HCT116 (cell line): Measurements from ENCODE around the gene ATG10. TPM values are rescaled to one million over a fixed set of nuclear protein-coding genes. Genes with fewer than 3 reads are reported as not detected.
"Not testable (repeated sequence)": the region's sequence is repeated elsewhere in the genome, so short reads cannot be mapped to it uniquely, and the experiment has no call there.

Experiments
- ATAC-seq: fragments of 200-7000 bp; cut with Tn5 transposase; 2 replicates; pipeline ENCODE4 v1.9.1; 2020; ENCODE audit warnings: mild to moderate bottlenecking, moderate library complexity
- BruUV-seq: library from RNA; stranded (reverse); fragments of 400-500 nt; replicated peaks from 2 replicates; lab custom pipeline; 2021; lab: Mats Ljungman, UMichigan
- CTCF ChIA-PET: fragments of 300-600 bp; sonication (Branson Sonifier 250); formaldehyde crosslinking; loops from one replicate; lab custom pipeline; 2021; ENCODE audit warnings: antibody characterized with exemption; lab: Charles Lee
- POLR2A ChIA-PET: fragments of 300-600, 350-600 bp; sonication (Branson Sonifier 250); formaldehyde crosslinking; loops from one replicate; lab custom pipeline; 2021; ENCODE audit warnings: antibody characterized with exemption; lab: Charles Lee
- RAD21 ChIA-PET, 2 experiments: fragments of 300-600 bp; sonication (Branson Sonifier 250); formaldehyde crosslinking; loops; one replicate each; lab custom pipeline; 2023; ENCODE audit warnings: low total read pairs in 2 of 2; ENCODE audit not compliant: uncharacterized antibody in 2 of 2, unreplicated experiment in 2 of 2, low non-redundant PET in 1 of 2; lab: Charles Lee
- DNase-seq: peaks from one replicate; pipeline ENCODE4 v3.0.0-alpha.2; 2010; ENCODE audit warnings: low read depth, low spot score
- H2AFZ ChIP-seq: fragments of 200-600 bp; shearing (Covaris generic), sonication (generic); 2 replicates; pipeline ENCODE4 v1.6.1; 2017; ENCODE audit warnings: low read depth, mixed run types, mixed read lengths, antibody characterized with exemption, low read length; ENCODE audit not compliant: poor library complexity, severe bottlenecking
- H3K27ac ChIP-seq: 2 replicates; pipeline ENCODE4 v1.5.1; 2012; ENCODE audit warnings: low read depth, low read length
- H3K27me3 ChIP-seq: fragments of 200-600 bp; sonication (generic); 2 replicates; pipeline ENCODE4 v1.6.1; 2016; ENCODE audit warnings: mixed run types, low read length, mixed read lengths; ENCODE audit not compliant: insufficient read depth
- H3K36me3 ChIP-seq, 2 experiments: fragments of 200-500 bp in 1 of 2; fragments of 200-600 bp in 1 of 2; sonication (Bioruptor generic) in 1 of 2; sonication (generic) in 1 of 2; 2 replicates each; pipeline versions ENCODE4 v1.5.1 to v1.6.1; 2014 to 2016; ENCODE audit warnings: low read length in 2 of 2, inconsistent platforms in 1 of 2, mixed read lengths in 1 of 2, mixed run types in 1 of 2; ENCODE audit not compliant: insufficient read depth in 2 of 2, control insufficient read depth in 1 of 2
- H3K4me1 ChIP-seq, 2 experiments: fragments of 200-600 bp in 1 of 2; sonication (generic) in 1 of 2; 2 replicates each; pipeline versions ENCODE4 v1.5.1 to v1.6.1; 2012 to 2017; ENCODE audit warnings: low read length in 2 of 2, inconsistent platforms in 1 of 2, mild to moderate bottlenecking in 1 of 2, mixed read lengths in 1 of 2, mixed run types in 1 of 2, moderate library complexity in 1 of 2; ENCODE audit not compliant: insufficient read depth in 2 of 2, control insufficient read depth in 1 of 2
- H3K4me2 ChIP-seq: fragments of 200-600 bp; sonication (generic); 2 replicates; pipeline ENCODE4 v1.6.1; 2017; ENCODE audit warnings: mixed run types, low read length, mixed read lengths
- H3K4me3 ChIP-seq, 2 experiments: fragments of 200-600 bp in 1 of 2; sonication (generic) in 1 of 2; replicated peaks in 1 of 2; 2 replicates each; pipeline ENCODE4 v1.5.1; 2011 to 2016; ENCODE audit warnings: low read length in 2 of 2, control low read depth in 1 of 2, low read depth in 1 of 2, mild to moderate bottlenecking in 1 of 2, mixed read lengths in 1 of 2, mixed run types in 1 of 2
- H3K79me2 ChIP-seq: fragments of 200-600 bp; sonication (generic); 2 replicates; pipeline ENCODE4 v1.6.1; 2017; ENCODE audit warnings: mild to moderate bottlenecking, mixed run types, low read length, moderate library complexity, mixed read lengths; ENCODE audit not compliant: insufficient read depth
- H3K9ac ChIP-seq: fragments of 200-600 bp; sonication (generic); 2 replicates; pipeline ENCODE4 v1.6.1; 2016; ENCODE audit warnings: low read length, mixed read lengths
- H3K9me2 ChIP-seq: fragments of 200-600 bp; sonication (generic), shearing (Covaris generic); 2 replicates; pipeline ENCODE4 v1.6.1; 2017; ENCODE audit warnings: mixed run types, mild to moderate bottlenecking, moderate library complexity; ENCODE audit not compliant: insufficient read depth
- H3K9me3 ChIP-seq, 2 experiments: fragments of 200-500 bp in 1 of 2; fragments of 200-600 bp in 1 of 2; sonication (Bioruptor generic) in 1 of 2; sonication (generic) in 1 of 2; 2 replicates each; pipeline ENCODE4 v1.6.1; 2014 to 2017; ENCODE audit warnings: low read length in 2 of 2, mixed read lengths in 2 of 2, inconsistent platforms in 1 of 2, low read depth in 1 of 2, mild to moderate bottlenecking in 1 of 2, mixed run types in 1 of 2, moderate library complexity in 1 of 2; ENCODE audit not compliant: control insufficient read depth in 1 of 2, insufficient read depth in 1 of 2
- H4K20me1 ChIP-seq: fragments of 200-600 bp; sonication (generic), shearing (Covaris generic); 2 replicates; pipeline ENCODE4 v1.6.1; 2017; ENCODE audit warnings: mixed run types, mild to moderate bottlenecking, moderate library complexity; ENCODE audit not compliant: insufficient read depth
- CBX3 ChIP-seq: IDR thresholded peaks from 2 replicates; pipeline ENCODE4 v1.6.1; 2012; ENCODE audit warnings: low read depth
- EGR1 ChIP-seq: IDR thresholded peaks from 2 replicates; pipeline ENCODE4 v1.6.1; 2012; ENCODE audit warnings: low read depth
- FOSL1 ChIP-seq: IDR thresholded peaks from 2 replicates; pipeline ENCODE4 v1.6.1; 2012; ENCODE audit warnings: low read depth
- JUND ChIP-seq: IDR thresholded peaks from 2 replicates; pipeline ENCODE4 v1.6.1; 2012
- POLR2A ChIP-seq: IDR thresholded peaks from 2 replicates; pipeline ENCODE4 v1.7.0; 2011; ENCODE audit warnings: borderline replicate concordance; ENCODE audit not compliant: insufficient read depth, insufficient read length; ENCODE audit errors: extremely low read depth
- SP1 ChIP-seq: IDR thresholded peaks from 2 replicates; pipeline ENCODE4 v1.6.1; 2012; ENCODE audit warnings: low read depth
- SRF ChIP-seq: IDR thresholded peaks from 2 replicates; pipeline ENCODE4 v1.6.1; 2012; ENCODE audit warnings: low read depth
- TCF7L2 ChIP-seq: IDR thresholded peaks from 2 replicates; pipeline ENCODE4 v1.7.0; 2011; ENCODE audit warnings: borderline replicate concordance, inconsistent platforms; ENCODE audit not compliant: insufficient read depth, insufficient read length; ENCODE audit errors: extremely low read depth
- YY1 ChIP-seq: IDR thresholded peaks from 2 replicates; pipeline ENCODE4 v1.6.1; 2011; ENCODE audit warnings: low read length, low read depth, moderate library complexity, mild to moderate bottlenecking; ENCODE audit not compliant: insufficient replicate concordance; ENCODE audit errors: extremely low read depth
- ZFX ChIP-seq: fragments of 450-650 bp; IDR thresholded peaks from 2 replicates; pipeline ENCODE4 v1.6.1; 2017
- ZNF274 ChIP-seq: fragments of 200-500 bp; sonication (Bioruptor generic); IDR thresholded peaks from 2 replicates; pipeline ENCODE4 v1.6.1; 2014; ENCODE audit warnings: mild to moderate bottlenecking, low read depth, low read length, inconsistent platforms
- intact Hi-C: fragments of 100-400 bp; cut with micrococcal nuclease; formaldehyde crosslinking; loops from 2 replicates; pipeline ENCODE4 v1.10.0; 2022
- total RNA-seq: library from RNA; stranded (reverse); gene quantifications from one replicate; pipeline ENCODE4 v1.2.1, GENCODE V29; 2021; ENCODE audit not compliant: unreplicated experiment
- TF ChIP-seq, protein P1 (sequence below): IDR thresholded peaks from 2 replicates; pipeline ENCODE4 v1.6.1; 2012
- TF ChIP-seq, protein P2 (sequence below): IDR thresholded peaks from 2 replicates; pipeline ENCODE4 v1.6.1; 2012; ENCODE audit warnings: low read depth
- TF ChIP-seq, protein P3 (sequence below), 3 experiments: fragments of 200-600 bp in 1 of 3; sonication (generic) in 1 of 3; IDR thresholded peaks in 2 of 3; conservative IDR thresholded peaks in 1 of 3; 2 replicates each; pipeline ENCODE4 v1.5.1; 2012 to 2017; ENCODE audit warnings: low read depth in 2 of 3, low read length in 2 of 3, antibody characterized with exemption in 1 of 3, borderline replicate concordance in 1 of 3, control low read depth in 1 of 3, mild to moderate bottlenecking in 1 of 3, mixed read lengths in 1 of 3, mixed run types in 1 of 3, moderate library complexity in 1 of 3; ENCODE audit not compliant: insufficient read depth in 1 of 3

The ATG10 gene
- total RNA-seq, 1 experiment from 2014 or later = 9.4 TPM

DNA sequence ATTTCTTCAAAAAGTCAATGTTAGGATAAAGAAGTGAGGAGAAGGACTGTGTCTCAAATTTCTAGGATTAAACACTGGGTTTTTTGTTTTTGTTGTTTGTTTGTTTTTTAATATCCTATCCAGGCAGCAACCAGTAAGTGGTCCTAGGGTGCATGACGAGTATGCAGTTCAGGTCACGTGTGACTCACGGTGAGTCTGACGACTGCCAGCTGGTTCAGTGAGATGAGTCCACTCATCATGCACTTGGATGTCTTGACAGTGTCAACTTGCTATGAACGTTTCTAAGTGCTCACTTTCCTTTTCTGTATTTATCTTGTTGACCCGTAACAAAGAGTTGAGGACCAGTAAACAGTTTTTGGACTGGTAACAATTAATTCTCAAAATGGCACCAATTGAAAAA lies 32.7 kb downstream of the ATG10 start:
- no peaks in the 10 kb centered on the region for H4K20me1 ChIP-seq
- BruUV-seq = no TSS peak
- no peaks in the 10 kb centered on the region for H3K27me3 ChIP-seq
- intact Hi-C loops = no loop called here
- no peak overlapping the region for H3K4me2 ChIP-seq
- ChIA-PET CTCF (no interaction called here), RAD21 (no interaction called here)
- no peaks in the 10 kb centered on the region for H3K4me1 ChIP-seq
- no peaks in the 10 kb centered on the region for H3K36me3 ChIP-seq
- H3K9me3 ChIP-seq = no peaks in the 10 kb centered on the region
- no peaks in the 10 kb centered on the region for H3K9me2 ChIP-seq
- H3K27ac ChIP-seq = no peak overlapping the region
- H2AFZ ChIP-seq = no peak overlapping the region
- ATAC-seq = no peak
- no peaks in the 10 kb centered on the region for H3K79me2 ChIP-seq
- no peak for DNase-seq
- H3K4me3 ChIP-seq = no peak overlapping the region
- TF ChIP-seq, protein P1, sequence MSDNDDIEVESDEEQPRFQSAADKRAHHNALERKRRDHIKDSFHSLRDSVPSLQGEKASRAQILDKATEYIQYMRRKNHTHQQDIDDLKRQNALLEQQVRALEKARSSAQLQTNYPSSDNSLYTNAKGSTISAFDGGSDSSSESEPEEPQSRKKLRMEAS = no peak
- TF ChIP-seq EGR1 (no peak), JUND (no peak), SRF (no peak), POLR2A (no peak), ZFX (no peak), ZNF274 (no peak), SP1 (no peak), CBX3 (no peak), FOSL1 (no peak), YY1 (no peak), TCF7L2 (no peak)
- TF ChIP-seq, protein P2, sequence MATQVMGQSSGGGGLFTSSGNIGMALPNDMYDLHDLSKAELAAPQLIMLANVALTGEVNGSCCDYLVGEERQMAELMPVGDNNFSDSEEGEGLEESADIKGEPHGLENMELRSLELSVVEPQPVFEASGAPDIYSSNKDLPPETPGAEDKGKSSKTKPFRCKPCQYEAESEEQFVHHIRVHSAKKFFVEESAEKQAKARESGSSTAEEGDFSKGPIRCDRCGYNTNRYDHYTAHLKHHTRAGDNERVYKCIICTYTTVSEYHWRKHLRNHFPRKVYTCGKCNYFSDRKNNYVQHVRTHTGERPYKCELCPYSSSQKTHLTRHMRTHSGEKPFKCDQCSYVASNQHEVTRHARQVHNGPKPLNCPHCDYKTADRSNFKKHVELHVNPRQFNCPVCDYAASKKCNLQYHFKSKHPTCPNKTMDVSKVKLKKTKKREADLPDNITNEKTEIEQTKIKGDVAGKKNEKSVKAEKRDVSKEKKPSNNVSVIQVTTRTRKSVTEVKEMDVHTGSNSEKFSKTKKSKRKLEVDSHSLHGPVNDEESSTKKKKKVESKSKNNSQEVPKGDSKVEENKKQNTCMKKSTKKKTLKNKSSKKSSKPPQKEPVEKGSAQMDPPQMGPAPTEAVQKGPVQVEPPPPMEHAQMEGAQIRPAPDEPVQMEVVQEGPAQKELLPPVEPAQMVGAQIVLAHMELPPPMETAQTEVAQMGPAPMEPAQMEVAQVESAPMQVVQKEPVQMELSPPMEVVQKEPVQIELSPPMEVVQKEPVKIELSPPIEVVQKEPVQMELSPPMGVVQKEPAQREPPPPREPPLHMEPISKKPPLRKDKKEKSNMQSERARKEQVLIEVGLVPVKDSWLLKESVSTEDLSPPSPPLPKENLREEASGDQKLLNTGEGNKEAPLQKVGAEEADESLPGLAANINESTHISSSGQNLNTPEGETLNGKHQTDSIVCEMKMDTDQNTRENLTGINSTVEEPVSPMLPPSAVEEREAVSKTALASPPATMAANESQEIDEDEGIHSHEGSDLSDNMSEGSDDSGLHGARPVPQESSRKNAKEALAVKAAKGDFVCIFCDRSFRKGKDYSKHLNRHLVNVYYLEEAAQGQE = no peak
- TF ChIP-seq, protein P3, sequence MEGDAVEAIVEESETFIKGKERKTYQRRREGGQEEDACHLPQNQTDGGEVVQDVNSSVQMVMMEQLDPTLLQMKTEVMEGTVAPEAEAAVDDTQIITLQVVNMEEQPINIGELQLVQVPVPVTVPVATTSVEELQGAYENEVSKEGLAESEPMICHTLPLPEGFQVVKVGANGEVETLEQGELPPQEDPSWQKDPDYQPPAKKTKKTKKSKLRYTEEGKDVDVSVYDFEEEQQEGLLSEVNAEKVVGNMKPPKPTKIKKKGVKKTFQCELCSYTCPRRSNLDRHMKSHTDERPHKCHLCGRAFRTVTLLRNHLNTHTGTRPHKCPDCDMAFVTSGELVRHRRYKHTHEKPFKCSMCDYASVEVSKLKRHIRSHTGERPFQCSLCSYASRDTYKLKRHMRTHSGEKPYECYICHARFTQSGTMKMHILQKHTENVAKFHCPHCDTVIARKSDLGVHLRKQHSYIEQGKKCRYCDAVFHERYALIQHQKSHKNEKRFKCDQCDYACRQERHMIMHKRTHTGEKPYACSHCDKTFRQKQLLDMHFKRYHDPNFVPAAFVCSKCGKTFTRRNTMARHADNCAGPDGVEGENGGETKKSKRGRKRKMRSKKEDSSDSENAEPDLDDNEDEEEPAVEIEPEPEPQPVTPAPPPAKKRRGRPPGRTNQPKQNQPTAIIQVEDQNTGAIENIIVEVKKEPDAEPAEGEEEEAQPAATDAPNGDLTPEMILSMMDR (IDR thresholded peaks at IDR 0.05 in 2 of 3, conservative IDR thresholded peaks at IDR 0.05 in 1 of 3; ENCODE audit: borderline replicate concordance in 1 of 3, insufficient read depth in 1 of 3, low read depth in 2 of 3, low read length in 2 of 3) = no peak
- TF ChIP-seq, all 23 proteins: peak for 0
- H3K9ac ChIP-seq = no peak overlapping the region
- POLR2A ChIA-PET = no interaction called here

DNA sequence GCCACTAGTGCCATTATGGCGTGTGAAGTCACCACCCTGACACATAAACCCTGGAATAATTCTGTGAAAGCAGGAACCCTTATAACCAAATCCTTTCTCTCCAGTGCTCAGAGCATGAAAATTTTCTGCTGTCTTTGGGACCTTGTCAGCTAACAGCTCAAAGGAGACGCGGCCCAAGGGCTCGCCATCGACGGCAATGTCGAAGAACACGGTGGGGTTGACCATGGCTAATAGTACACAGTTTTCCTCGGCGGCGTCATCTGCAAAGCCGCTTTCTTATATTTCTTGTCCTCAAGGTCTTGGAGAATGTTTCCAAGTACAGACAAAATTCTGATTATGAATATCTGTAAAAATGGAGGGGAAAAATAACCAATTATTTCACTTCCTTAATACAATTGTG lies 38.0 kb downstream of the ATG10 start:
- ATAC-seq, H2AFZ ChIP-seq, H4K20me1 ChIP-seq, RAD21 ChIA-PET, H3K9me3 ChIP-seq, H3K4me3 ChIP-seq, POLR2A ChIA-PET, intact Hi-C loops, DNase-seq, H3K27ac ChIP-seq, H3K9me2 ChIP-seq, H3K9ac ChIP-seq, H3K4me2 ChIP-seq, H3K4me1 ChIP-seq, CTCF ChIA-PET, H3K27me3 ChIP-seq, H3K79me2 ChIP-seq, H3K36me3 ChIP-seq, BruUV-seq: not testable (repeated sequence)
